Panc1 (cell line): ENCODE measurements around the gene ADAM33.

Experiments
- POLR2AphosphoS5 ChIP-seq: IDR thresholded peaks from 2 replicates; pipeline ENCODE4 v1.6.1; 2012; ENCODE audit warnings: mild to moderate bottlenecking, low read depth, low read length, moderate library complexity
- TCF7L2 ChIP-seq: IDR thresholded peaks from 2 replicates; pipeline ENCODE4 v1.6.1; 2011; ENCODE audit warnings: mild to moderate bottlenecking, low read depth, low read length, inconsistent platforms
- TF ChIP-seq, protein P1 (sequence below): fragments of 450-650 bp; IDR thresholded peaks from 2 replicates; pipeline ENCODE4 v1.5.1; 2017; ENCODE audit warnings: mild to moderate bottlenecking
- TF ChIP-seq, protein P2 (sequence below), 2 experiments: IDR thresholded peaks; 2 replicates each; pipeline ENCODE4 v1.6.1; 2011 to 2012; ENCODE audit warnings: low read depth in 2 of 2, control low read depth in 1 of 2, low read length in 1 of 2, mild to moderate bottlenecking in 1 of 2, moderate library complexity in 1 of 2; ENCODE audit not compliant: insufficient read depth in 1 of 2

DNA sequence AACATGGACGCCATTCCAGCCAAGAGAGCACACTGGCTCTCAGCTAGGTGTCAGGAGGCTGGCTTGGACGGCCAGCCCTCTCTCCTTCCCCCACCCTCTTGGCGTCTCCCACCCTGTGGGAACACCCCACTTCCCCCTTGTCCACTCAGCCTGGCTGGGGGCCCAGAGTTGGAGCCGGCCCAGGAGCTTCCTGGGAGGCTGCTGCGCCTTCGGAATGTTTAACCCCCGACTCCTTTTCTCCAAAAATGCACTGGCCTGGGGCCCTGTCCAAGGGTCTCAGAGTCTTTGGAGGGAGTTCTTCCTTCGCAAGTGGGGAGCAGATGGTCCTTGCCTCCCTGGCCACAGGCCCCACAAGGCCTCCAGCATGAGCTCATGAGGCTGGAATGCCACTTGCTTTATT, 4.1 kb downstream of the ADAM33 start:
- TF ChIP-seq, protein P1, sequence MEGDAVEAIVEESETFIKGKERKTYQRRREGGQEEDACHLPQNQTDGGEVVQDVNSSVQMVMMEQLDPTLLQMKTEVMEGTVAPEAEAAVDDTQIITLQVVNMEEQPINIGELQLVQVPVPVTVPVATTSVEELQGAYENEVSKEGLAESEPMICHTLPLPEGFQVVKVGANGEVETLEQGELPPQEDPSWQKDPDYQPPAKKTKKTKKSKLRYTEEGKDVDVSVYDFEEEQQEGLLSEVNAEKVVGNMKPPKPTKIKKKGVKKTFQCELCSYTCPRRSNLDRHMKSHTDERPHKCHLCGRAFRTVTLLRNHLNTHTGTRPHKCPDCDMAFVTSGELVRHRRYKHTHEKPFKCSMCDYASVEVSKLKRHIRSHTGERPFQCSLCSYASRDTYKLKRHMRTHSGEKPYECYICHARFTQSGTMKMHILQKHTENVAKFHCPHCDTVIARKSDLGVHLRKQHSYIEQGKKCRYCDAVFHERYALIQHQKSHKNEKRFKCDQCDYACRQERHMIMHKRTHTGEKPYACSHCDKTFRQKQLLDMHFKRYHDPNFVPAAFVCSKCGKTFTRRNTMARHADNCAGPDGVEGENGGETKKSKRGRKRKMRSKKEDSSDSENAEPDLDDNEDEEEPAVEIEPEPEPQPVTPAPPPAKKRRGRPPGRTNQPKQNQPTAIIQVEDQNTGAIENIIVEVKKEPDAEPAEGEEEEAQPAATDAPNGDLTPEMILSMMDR: no peak
- TF ChIP-seq, protein P2, sequence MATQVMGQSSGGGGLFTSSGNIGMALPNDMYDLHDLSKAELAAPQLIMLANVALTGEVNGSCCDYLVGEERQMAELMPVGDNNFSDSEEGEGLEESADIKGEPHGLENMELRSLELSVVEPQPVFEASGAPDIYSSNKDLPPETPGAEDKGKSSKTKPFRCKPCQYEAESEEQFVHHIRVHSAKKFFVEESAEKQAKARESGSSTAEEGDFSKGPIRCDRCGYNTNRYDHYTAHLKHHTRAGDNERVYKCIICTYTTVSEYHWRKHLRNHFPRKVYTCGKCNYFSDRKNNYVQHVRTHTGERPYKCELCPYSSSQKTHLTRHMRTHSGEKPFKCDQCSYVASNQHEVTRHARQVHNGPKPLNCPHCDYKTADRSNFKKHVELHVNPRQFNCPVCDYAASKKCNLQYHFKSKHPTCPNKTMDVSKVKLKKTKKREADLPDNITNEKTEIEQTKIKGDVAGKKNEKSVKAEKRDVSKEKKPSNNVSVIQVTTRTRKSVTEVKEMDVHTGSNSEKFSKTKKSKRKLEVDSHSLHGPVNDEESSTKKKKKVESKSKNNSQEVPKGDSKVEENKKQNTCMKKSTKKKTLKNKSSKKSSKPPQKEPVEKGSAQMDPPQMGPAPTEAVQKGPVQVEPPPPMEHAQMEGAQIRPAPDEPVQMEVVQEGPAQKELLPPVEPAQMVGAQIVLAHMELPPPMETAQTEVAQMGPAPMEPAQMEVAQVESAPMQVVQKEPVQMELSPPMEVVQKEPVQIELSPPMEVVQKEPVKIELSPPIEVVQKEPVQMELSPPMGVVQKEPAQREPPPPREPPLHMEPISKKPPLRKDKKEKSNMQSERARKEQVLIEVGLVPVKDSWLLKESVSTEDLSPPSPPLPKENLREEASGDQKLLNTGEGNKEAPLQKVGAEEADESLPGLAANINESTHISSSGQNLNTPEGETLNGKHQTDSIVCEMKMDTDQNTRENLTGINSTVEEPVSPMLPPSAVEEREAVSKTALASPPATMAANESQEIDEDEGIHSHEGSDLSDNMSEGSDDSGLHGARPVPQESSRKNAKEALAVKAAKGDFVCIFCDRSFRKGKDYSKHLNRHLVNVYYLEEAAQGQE (IDR thresholded peaks at IDR 0.05; ENCODE audit: insufficient read depth in 1 of 2, low read depth in 2 of 2, low read length in 1 of 2): no peak
- TF ChIP-seq POLR2AphosphoS5 (no peak), TCF7L2 (no peak)
